GM19193 (cell line): ENCODE data around the gene CYP2W1.
A peak's percentile ranks its signal among the peaks of the same experiment; 100 is the strongest.

Experiments
- POLR2A ChIP-seq: IDR thresholded peaks from 4 replicates; pipeline ENCODE4 v1.6.1; 2011; ENCODE audit not compliant: insufficient read depth, insufficient read length; ENCODE audit errors: extremely low read depth

The CYP2W1 gene

DNA sequence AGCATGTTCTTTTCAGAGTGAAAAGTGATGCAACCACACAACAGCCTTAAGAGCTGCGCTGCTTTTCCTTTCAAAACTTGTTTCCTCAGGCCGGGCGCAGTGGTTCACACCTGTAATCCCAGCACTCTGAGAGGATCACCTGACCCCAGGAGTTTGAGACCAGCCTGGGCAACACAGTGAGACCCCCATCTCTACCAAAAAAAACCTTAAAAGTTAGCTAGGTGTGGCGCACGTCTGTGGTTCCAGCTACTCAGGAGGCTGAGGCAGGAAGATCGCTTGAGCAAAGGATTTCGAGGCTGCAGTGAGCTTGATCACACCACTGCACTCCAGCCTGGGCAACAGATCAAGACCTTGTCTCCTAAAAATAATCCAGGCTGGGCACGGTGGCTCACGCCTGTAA is 9.7 kb upstream of the CYP2W1 start:
- TF ChIP-seq POLR2A: no peak

DNA sequence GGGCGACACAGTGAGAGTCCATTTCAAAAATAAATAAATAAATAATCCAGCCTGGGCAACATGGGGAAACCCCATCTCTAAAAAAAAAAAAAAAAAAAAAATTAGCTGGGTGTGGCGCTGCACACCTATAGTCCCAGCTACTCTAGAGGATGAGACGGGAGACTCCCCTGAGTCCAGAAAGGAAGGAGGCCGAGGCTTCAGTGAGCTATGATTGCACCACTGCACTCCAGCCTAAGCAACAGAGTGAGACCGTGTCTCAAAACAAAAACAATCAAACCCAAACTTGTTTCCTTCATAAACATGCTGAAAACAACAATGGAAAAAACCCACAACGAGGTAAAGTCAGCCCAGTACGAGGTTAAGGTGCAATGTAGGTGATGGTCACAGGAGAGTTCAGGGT is 8.8 kb upstream of the CYP2W1 start:
- TF ChIP-seq POLR2A: no peak

- peak; percentile 79 for TF ChIP-seq POLR2A
These were observed 7.9 kb upstream of the CYP2W1 start, which contains the start of gene COX19 for GRCh38 chr7:974820-975681. Gene COX19 (minus strand): TSS chr7:975549. CDS start chr7:975509, 40 bp downstream.

DNA sequence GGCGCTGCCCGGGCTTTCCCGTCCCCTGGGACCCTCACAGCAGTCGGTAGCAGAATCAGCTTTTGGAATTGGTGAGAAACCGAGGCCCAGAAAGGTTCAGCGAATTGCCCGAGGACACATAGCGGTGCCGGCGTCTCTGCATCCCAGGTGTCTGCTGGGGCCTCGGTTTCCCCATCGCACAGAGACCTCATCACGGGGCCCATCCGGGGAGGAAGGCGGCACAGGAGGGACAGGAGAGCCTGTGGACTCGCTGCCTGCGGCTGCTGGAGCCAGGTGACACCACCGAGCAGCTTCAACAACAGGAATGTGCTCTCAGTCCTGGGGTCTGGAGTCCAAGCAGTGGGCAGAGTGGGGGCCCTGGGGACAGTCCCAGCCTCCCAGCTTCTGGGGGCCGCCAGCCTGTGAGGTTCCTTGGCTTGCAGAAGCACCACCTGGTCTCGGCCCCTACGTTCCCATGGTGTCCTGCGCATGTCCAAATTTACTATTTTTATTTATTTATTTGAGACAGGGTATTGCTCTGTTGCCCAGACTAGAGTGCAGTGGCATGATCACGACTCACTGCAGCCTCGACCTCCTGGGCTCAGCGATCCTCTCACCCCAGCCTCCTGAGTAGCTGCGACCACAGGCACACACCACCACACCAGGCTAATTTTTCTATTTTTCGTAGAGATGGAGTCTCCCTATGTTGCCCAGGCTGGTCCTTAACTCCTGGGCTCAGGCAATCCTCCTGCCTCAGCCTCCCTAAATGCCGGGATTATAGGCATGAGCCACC is 7.1 kb upstream of the CYP2W1 start:
- no peak for TF ChIP-seq POLR2A

DNA sequence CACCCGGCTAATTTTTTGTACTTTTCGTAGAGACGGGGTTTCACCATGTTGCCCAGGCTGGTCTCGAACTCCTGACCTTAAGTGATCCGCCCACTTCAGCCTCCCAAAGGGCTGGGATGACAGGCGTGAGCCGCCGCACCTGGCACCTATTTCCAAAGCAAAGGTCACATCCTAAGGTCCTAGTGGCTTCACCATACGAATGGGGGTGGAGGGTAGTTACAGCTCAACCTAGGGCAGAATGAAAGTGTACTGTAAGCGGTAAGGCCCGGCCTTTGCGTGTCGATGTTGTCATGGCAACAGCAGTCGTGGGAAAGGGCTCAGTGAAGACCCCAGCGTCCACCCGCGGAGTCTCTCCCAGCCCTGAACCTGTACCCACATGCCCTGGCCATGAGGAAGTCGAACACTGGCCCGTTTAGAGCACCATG is 6.1 kb upstream of the CYP2W1 start:
- no peak for TF ChIP-seq POLR2A

DNA sequence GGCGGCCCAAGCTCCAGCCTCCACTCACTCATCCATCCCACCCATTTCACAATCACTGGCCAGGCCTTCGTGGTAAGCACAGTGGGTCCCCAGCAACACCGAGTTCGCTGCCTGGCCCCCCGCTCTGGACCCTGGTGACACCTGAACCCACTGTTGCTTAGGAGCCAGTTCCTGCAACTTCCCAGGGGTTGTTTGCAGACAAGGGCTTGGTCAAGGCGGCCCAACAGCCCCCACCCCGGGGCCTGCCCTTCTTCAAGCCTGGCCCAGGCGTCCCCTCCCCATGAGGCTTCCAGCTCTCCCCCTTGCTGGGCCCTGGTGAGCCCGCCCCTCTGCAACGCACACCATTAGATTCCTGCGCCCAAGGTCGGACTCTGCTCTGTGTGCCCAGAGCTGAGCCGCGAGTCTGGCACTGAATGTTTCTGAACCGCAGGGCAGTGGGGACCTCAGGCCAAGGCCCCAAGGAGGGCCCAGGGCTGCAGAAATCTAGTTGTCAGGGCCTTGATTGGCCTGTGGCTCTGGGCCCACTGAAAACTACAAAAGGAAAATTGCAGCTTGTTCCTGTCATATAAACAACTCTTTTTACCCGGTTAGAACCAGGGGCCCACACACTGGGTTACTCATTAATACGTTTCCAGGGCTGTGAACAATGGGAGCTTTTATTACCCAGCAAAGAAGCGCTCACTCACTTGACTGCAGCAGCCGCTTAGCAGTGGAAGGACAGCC is 5.5 kb upstream of the CYP2W1 start:
- no peak for TF ChIP-seq POLR2A

DNA sequence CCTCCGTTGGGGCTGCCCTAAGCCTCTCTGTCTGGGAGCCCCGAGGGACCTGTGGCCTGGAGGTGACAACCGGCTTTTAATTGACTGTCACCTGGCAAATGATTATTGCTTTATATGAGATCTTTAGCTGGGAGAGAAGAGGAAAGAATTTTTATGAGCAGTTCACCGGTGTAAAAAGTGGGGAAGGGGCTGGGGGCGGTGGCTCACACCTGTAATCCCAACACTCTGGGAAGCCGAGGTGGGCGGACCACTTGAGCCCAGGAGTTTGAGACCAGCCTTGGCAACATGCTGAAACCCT is 5.0 kb upstream of the CYP2W1 start:
- TF ChIP-seq POLR2A: no peak

GRCh38 chr7:978416-979091 is 4.4 kb upstream of the CYP2W1 start:
- TF ChIP-seq POLR2A: no peak

GRCh38 chr7:979151-979550 is 3.8 kb upstream of the CYP2W1 start:
- no peak for TF ChIP-seq POLR2A

- TF ChIP-seq POLR2A: no peak
These were observed 3.0 kb upstream of the CYP2W1 start for GRCh38 chr7:979886-980571.

DNA sequence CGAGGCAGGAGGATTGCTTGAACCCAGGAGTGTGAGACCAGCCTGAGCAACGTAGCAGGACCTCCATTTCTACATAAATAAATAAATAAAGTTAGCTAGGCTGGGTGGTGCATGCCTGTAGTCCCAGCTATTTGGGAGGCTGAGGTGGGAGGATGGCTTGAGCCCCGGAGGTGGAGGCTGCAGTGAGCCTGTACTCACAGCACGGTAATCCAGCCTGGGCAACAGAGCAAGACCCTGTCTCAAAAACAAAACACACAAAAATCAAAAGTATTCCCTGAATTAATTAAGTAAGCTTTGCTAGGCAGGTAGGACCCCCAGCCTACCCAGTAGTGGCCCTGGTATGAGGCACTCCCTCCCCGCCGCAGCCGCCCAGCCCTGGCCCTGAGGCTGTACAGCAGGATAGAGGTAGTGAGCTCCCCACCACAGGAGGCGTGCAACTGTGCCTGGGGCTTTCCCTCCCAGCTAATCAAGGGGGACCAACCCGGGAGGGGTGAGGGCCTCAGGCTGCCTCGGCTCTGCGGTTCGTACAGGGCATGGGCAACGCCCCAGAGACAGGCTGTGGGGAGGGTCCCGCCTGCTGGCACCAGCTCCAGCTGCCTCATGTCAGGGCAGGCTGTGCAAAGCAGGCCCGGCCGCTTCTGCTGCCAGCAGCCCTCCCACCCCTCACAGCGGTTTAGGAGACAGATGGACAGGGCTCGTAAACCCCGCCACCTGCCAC is 1.0 kb upstream of the CYP2W1 start:
- TF ChIP-seq POLR2A: no peak

- no peak for TF ChIP-seq POLR2A
These were observed 424 bp upstream of the CYP2W1 start for GRCh38 chr7:982511-983003.

DNA sequence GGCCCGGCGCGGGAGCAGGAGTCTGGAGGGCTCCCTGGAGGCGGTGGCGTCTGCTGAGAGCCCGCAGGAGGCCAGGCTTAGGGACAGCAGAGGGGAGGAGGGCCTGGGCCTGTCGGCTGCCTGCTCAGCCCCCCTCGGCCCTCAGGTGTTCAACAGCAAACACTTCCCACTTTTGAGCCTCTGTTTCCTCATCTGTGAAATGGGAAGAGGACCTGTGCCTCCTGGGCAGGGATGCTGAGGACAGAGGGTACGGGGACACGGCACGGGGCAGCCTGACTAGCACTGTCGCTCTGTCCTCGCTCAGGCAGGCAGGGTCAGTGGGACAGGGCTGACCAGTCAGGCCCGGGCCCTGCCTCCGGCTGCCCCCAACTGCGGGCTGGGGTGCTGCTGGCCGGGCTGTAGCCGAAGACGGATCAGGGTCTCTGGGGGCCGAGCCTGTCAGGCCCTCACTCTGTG is 663 bp downstream of the CYP2W1 start:
- TF ChIP-seq POLR2A: no peak
